HCT116 (cell line): ENCODE results near the gene CHST11. TPM values are rescaled to one million over a fixed set of nuclear protein-coding genes. Genes with fewer than 3 reads are reported as not detected.

Experiments
- ATAC-seq: fragments of 200-7000 bp; cut with Tn5 transposase; 2 replicates; pipeline ENCODE4 v1.9.1; 2020; ENCODE audit warnings: mild to moderate bottlenecking, moderate library complexity
- BruUV-seq: library from RNA; stranded (reverse); fragments of 400-500 nt; replicated peaks from 2 replicates; lab custom pipeline; 2021; lab: Mats Ljungman, UMichigan
- CTCF ChIA-PET: fragments of 300-600 bp; sonication (Branson Sonifier 250); formaldehyde crosslinking; loops from one replicate; lab custom pipeline; 2021; ENCODE audit warnings: antibody characterized with exemption; lab: Charles Lee
- POLR2A ChIA-PET: fragments of 300-600, 350-600 bp; sonication (Branson Sonifier 250); formaldehyde crosslinking; loops from one replicate; lab custom pipeline; 2021; ENCODE audit warnings: antibody characterized with exemption; lab: Charles Lee
- RAD21 ChIA-PET, 2 experiments: fragments of 300-600 bp; sonication (Branson Sonifier 250); formaldehyde crosslinking; loops; one replicate each; lab custom pipeline; 2023; ENCODE audit warnings: low total read pairs in 2 of 2; ENCODE audit not compliant: uncharacterized antibody in 2 of 2, unreplicated experiment in 2 of 2, low non-redundant PET in 1 of 2; lab: Charles Lee
- DNase-seq: peaks from one replicate; pipeline ENCODE4 v3.0.0-alpha.2; 2010; ENCODE audit warnings: low read depth, low spot score
- H2AFZ ChIP-seq: fragments of 200-600 bp; shearing (Covaris generic), sonication (generic); 2 replicates; pipeline ENCODE4 v1.6.1; 2017; ENCODE audit warnings: low read depth, mixed run types, mixed read lengths, antibody characterized with exemption, low read length; ENCODE audit not compliant: poor library complexity, severe bottlenecking
- H3K27ac ChIP-seq: 2 replicates; pipeline ENCODE4 v1.5.1; 2012; ENCODE audit warnings: low read depth, low read length
- H3K27me3 ChIP-seq: fragments of 200-600 bp; sonication (generic); 2 replicates; pipeline ENCODE4 v1.6.1; 2016; ENCODE audit warnings: mixed run types, low read length, mixed read lengths; ENCODE audit not compliant: insufficient read depth
- H3K36me3 ChIP-seq, 2 experiments: fragments of 200-500 bp in 1 of 2; fragments of 200-600 bp in 1 of 2; sonication (Bioruptor generic) in 1 of 2; sonication (generic) in 1 of 2; 2 replicates each; pipeline versions ENCODE4 v1.5.1 to v1.6.1; 2014 to 2016; ENCODE audit warnings: low read length in 2 of 2, inconsistent platforms in 1 of 2, mixed read lengths in 1 of 2, mixed run types in 1 of 2; ENCODE audit not compliant: insufficient read depth in 2 of 2, control insufficient read depth in 1 of 2
- H3K4me1 ChIP-seq, 2 experiments: fragments of 200-600 bp in 1 of 2; sonication (generic) in 1 of 2; 2 replicates each; pipeline versions ENCODE4 v1.5.1 to v1.6.1; 2012 to 2017; ENCODE audit warnings: low read length in 2 of 2, inconsistent platforms in 1 of 2, mild to moderate bottlenecking in 1 of 2, mixed read lengths in 1 of 2, mixed run types in 1 of 2, moderate library complexity in 1 of 2; ENCODE audit not compliant: insufficient read depth in 2 of 2, control insufficient read depth in 1 of 2
- H3K4me2 ChIP-seq: fragments of 200-600 bp; sonication (generic); 2 replicates; pipeline ENCODE4 v1.6.1; 2017; ENCODE audit warnings: mixed run types, low read length, mixed read lengths
- H3K4me3 ChIP-seq, 2 experiments: fragments of 200-600 bp in 1 of 2; sonication (generic) in 1 of 2; replicated peaks in 1 of 2; 2 replicates each; pipeline ENCODE4 v1.5.1; 2011 to 2016; ENCODE audit warnings: low read length in 2 of 2, control low read depth in 1 of 2, low read depth in 1 of 2, mild to moderate bottlenecking in 1 of 2, mixed read lengths in 1 of 2, mixed run types in 1 of 2
- H3K79me2 ChIP-seq: fragments of 200-600 bp; sonication (generic); 2 replicates; pipeline ENCODE4 v1.6.1; 2017; ENCODE audit warnings: mild to moderate bottlenecking, mixed run types, low read length, moderate library complexity, mixed read lengths; ENCODE audit not compliant: insufficient read depth
- H3K9ac ChIP-seq: fragments of 200-600 bp; sonication (generic); 2 replicates; pipeline ENCODE4 v1.6.1; 2016; ENCODE audit warnings: low read length, mixed read lengths
- H3K9me2 ChIP-seq: fragments of 200-600 bp; sonication (generic), shearing (Covaris generic); 2 replicates; pipeline ENCODE4 v1.6.1; 2017; ENCODE audit warnings: mixed run types, mild to moderate bottlenecking, moderate library complexity; ENCODE audit not compliant: insufficient read depth
- H3K9me3 ChIP-seq, 2 experiments: fragments of 200-500 bp in 1 of 2; fragments of 200-600 bp in 1 of 2; sonication (Bioruptor generic) in 1 of 2; sonication (generic) in 1 of 2; 2 replicates each; pipeline ENCODE4 v1.6.1; 2014 to 2017; ENCODE audit warnings: low read length in 2 of 2, mixed read lengths in 2 of 2, inconsistent platforms in 1 of 2, low read depth in 1 of 2, mild to moderate bottlenecking in 1 of 2, mixed run types in 1 of 2, moderate library complexity in 1 of 2; ENCODE audit not compliant: control insufficient read depth in 1 of 2, insufficient read depth in 1 of 2
- H4K20me1 ChIP-seq: fragments of 200-600 bp; sonication (generic), shearing (Covaris generic); 2 replicates; pipeline ENCODE4 v1.6.1; 2017; ENCODE audit warnings: mixed run types, mild to moderate bottlenecking, moderate library complexity; ENCODE audit not compliant: insufficient read depth
- CBX3 ChIP-seq: IDR thresholded peaks from 2 replicates; pipeline ENCODE4 v1.6.1; 2012; ENCODE audit warnings: low read depth
- CEBPB ChIP-seq: IDR thresholded peaks from 2 replicates; pipeline ENCODE4 v1.6.1; 2012; ENCODE audit warnings: low read depth
- EGR1 ChIP-seq: IDR thresholded peaks from 2 replicates; pipeline ENCODE4 v1.6.1; 2012; ENCODE audit warnings: low read depth
- ELF1 ChIP-seq: IDR thresholded peaks from 2 replicates; pipeline ENCODE4 v1.6.1; 2012; ENCODE audit warnings: low read depth, borderline replicate concordance
- EZH2 ChIP-seq: fragments of 200-600 bp; sonication (generic); IDR thresholded peaks from 2 replicates; pipeline ENCODE4 v1.6.1; 2017; ENCODE audit warnings: antibody characterized with exemption, mixed run types
- EZH2phosphoT487 ChIP-seq: fragments of 200-600 bp; IDR thresholded peaks from 2 replicates; pipeline ENCODE4 v1.6.1; 2018; ENCODE audit warnings: antibody characterized with exemption, borderline replicate concordance
- FOSL1 ChIP-seq: IDR thresholded peaks from 2 replicates; pipeline ENCODE4 v1.6.1; 2012; ENCODE audit warnings: low read depth
- MAX ChIP-seq: IDR thresholded peaks from 2 replicates; pipeline ENCODE4 v1.6.1; 2012
- POLR2A ChIP-seq: IDR thresholded peaks from 2 replicates; pipeline ENCODE4 v1.7.0; 2011; ENCODE audit warnings: borderline replicate concordance; ENCODE audit not compliant: insufficient read depth, insufficient read length; ENCODE audit errors: extremely low read depth
- POLR2AphosphoS5 ChIP-seq: IDR thresholded peaks from 2 replicates; pipeline ENCODE4 v1.6.1; 2011; ENCODE audit warnings: mild to moderate bottlenecking, low read depth, low read length, moderate library complexity
- RAD21 ChIP-seq: IDR thresholded peaks from 2 replicates; pipeline ENCODE4 v1.6.1; 2012; ENCODE audit warnings: low read depth, mild to moderate bottlenecking
- SIN3A ChIP-seq: IDR thresholded peaks from 2 replicates; pipeline ENCODE4 v1.6.1; 2012; ENCODE audit warnings: low read depth
- SP1 ChIP-seq: IDR thresholded peaks from 2 replicates; pipeline ENCODE4 v1.6.1; 2012; ENCODE audit warnings: low read depth
- TCF7L2 ChIP-seq: IDR thresholded peaks from 2 replicates; pipeline ENCODE4 v1.7.0; 2011; ENCODE audit warnings: borderline replicate concordance, inconsistent platforms; ENCODE audit not compliant: insufficient read depth, insufficient read length; ENCODE audit errors: extremely low read depth
- YY1 ChIP-seq: IDR thresholded peaks from 2 replicates; pipeline ENCODE4 v1.6.1; 2011; ENCODE audit warnings: low read length, low read depth, moderate library complexity, mild to moderate bottlenecking; ENCODE audit not compliant: insufficient replicate concordance; ENCODE audit errors: extremely low read depth
- ZBTB33 ChIP-seq: IDR thresholded peaks from 2 replicates; pipeline ENCODE4 v1.6.1; 2011; ENCODE audit warnings: mild to moderate bottlenecking, low read length, moderate library complexity; ENCODE audit not compliant: insufficient replicate concordance; ENCODE audit errors: extremely low read depth
- ZNF274 ChIP-seq: fragments of 200-500 bp; sonication (Bioruptor generic); IDR thresholded peaks from 2 replicates; pipeline ENCODE4 v1.6.1; 2014; ENCODE audit warnings: mild to moderate bottlenecking, low read depth, low read length, inconsistent platforms
- intact Hi-C: fragments of 100-400 bp; cut with micrococcal nuclease; formaldehyde crosslinking; loops from 2 replicates; pipeline ENCODE4 v1.10.0; 2022
- total RNA-seq: library from RNA; stranded (reverse); gene quantifications from one replicate; pipeline ENCODE4 v1.2.1, GENCODE V29; 2021; ENCODE audit not compliant: unreplicated experiment
- TF ChIP-seq, protein P1 (sequence below): IDR thresholded peaks from 2 replicates; pipeline ENCODE4 v1.6.1; 2012; ENCODE audit warnings: low read depth
- TF ChIP-seq, protein P2 (sequence below), 3 experiments: fragments of 200-600 bp in 1 of 3; sonication (generic) in 1 of 3; IDR thresholded peaks in 2 of 3; conservative IDR thresholded peaks in 1 of 3; 2 replicates each; pipeline ENCODE4 v1.5.1; 2012 to 2017; ENCODE audit warnings: low read depth in 2 of 3, low read length in 2 of 3, antibody characterized with exemption in 1 of 3, borderline replicate concordance in 1 of 3, control low read depth in 1 of 3, mild to moderate bottlenecking in 1 of 3, mixed read lengths in 1 of 3, mixed run types in 1 of 3, moderate library complexity in 1 of 3; ENCODE audit not compliant: insufficient read depth in 1 of 3
- TF ChIP-seq, protein P3 (sequence below): IDR thresholded peaks from 2 replicates; pipeline ENCODE4 v1.6.1; 2012

The CHST11 gene
- total RNA-seq, 1 experiment from 2014 or later: 10.1 TPM

DNA sequence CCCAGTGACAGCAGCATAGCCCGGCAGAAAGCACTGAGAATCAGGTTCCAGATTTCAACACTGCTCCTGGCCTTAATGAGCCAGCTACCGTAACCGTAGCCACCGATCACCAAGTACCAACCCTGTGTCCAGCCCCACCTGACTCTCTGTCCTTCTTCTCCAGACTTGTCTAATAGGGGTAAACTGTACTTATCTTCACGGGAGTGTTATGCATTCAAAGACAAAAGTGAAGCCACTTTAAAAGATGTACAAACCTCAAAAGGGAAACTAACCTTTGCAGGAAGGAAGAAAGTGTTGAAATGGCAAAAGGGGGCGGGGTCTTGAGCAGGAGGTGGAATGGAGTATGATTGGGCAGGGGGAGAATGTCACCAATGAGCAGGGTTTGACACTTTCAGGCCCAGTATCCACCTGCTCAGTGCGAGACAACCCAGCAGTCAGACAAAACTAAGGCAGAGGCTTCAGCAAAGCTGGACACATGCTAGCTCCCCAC lies 226.1 kb downstream of the CHST11 start:
- no peak for ATAC-seq
- CTCF ChIA-PET: no interaction called here
- POLR2A ChIA-PET: no interaction called here

More for the DNA sequence above, 226.1 kb downstream of the CHST11 start:
- RAD21 ChIA-PET: no interaction called here
- BruUV-seq: no TSS peak
- no peak overlapping the region for H3K9ac ChIP-seq
- peaks cover 9 to 17% of the 10 kb centered on the region in 2 experiments; a peak in 3 of 4 replicates for H3K4me1 ChIP-seq
- no peak for DNase-seq
- intact Hi-C loops: no loop called here
- no peaks in the 10 kb centered on the region for H3K36me3 ChIP-seq
- no peak overlapping the region for H3K27ac ChIP-seq
- no peak overlapping the region for H3K4me3 ChIP-seq
- no peaks in the 10 kb centered on the region for H3K27me3 ChIP-seq
- no peak overlapping the region for H2AFZ ChIP-seq
- no peaks in the 10 kb centered on the region for H3K79me2 ChIP-seq
- H3K4me2 ChIP-seq: no peak overlapping the region
- H3K9me3 ChIP-seq: no peaks in the 10 kb centered on the region
- H3K9me2 ChIP-seq: no peaks in the 10 kb centered on the region
- no peaks in the 10 kb centered on the region for H4K20me1 ChIP-seq
- no peak for TF ChIP-seq EGR1
- no peak for TF ChIP-seq ZNF274
- TF ChIP-seq CEBPB: no peak
- no peak for TF ChIP-seq CBX3
- no peak for TF ChIP-seq FOSL1
- TF ChIP-seq ZBTB33: no peak
- TF ChIP-seq, protein P1, sequence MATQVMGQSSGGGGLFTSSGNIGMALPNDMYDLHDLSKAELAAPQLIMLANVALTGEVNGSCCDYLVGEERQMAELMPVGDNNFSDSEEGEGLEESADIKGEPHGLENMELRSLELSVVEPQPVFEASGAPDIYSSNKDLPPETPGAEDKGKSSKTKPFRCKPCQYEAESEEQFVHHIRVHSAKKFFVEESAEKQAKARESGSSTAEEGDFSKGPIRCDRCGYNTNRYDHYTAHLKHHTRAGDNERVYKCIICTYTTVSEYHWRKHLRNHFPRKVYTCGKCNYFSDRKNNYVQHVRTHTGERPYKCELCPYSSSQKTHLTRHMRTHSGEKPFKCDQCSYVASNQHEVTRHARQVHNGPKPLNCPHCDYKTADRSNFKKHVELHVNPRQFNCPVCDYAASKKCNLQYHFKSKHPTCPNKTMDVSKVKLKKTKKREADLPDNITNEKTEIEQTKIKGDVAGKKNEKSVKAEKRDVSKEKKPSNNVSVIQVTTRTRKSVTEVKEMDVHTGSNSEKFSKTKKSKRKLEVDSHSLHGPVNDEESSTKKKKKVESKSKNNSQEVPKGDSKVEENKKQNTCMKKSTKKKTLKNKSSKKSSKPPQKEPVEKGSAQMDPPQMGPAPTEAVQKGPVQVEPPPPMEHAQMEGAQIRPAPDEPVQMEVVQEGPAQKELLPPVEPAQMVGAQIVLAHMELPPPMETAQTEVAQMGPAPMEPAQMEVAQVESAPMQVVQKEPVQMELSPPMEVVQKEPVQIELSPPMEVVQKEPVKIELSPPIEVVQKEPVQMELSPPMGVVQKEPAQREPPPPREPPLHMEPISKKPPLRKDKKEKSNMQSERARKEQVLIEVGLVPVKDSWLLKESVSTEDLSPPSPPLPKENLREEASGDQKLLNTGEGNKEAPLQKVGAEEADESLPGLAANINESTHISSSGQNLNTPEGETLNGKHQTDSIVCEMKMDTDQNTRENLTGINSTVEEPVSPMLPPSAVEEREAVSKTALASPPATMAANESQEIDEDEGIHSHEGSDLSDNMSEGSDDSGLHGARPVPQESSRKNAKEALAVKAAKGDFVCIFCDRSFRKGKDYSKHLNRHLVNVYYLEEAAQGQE: no peak
- TF ChIP-seq RAD21: no peak
- TF ChIP-seq, protein P2, sequence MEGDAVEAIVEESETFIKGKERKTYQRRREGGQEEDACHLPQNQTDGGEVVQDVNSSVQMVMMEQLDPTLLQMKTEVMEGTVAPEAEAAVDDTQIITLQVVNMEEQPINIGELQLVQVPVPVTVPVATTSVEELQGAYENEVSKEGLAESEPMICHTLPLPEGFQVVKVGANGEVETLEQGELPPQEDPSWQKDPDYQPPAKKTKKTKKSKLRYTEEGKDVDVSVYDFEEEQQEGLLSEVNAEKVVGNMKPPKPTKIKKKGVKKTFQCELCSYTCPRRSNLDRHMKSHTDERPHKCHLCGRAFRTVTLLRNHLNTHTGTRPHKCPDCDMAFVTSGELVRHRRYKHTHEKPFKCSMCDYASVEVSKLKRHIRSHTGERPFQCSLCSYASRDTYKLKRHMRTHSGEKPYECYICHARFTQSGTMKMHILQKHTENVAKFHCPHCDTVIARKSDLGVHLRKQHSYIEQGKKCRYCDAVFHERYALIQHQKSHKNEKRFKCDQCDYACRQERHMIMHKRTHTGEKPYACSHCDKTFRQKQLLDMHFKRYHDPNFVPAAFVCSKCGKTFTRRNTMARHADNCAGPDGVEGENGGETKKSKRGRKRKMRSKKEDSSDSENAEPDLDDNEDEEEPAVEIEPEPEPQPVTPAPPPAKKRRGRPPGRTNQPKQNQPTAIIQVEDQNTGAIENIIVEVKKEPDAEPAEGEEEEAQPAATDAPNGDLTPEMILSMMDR (IDR thresholded peaks at IDR 0.05 in 2 of 3, conservative IDR thresholded peaks at IDR 0.05 in 1 of 3; ENCODE audit: borderline replicate concordance in 1 of 3, insufficient read depth in 1 of 3, low read depth in 2 of 3, low read length in 2 of 3): no peak
- no peak for TF ChIP-seq SP1
- TF ChIP-seq, protein P3, sequence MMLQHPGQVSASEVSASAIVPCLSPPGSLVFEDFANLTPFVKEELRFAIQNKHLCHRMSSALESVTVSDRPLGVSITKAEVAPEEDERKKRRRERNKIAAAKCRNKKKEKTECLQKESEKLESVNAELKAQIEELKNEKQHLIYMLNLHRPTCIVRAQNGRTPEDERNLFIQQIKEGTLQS: no peak
- TF ChIP-seq ELF1: no peak
- TF ChIP-seq MAX: no peak
- no peak for TF ChIP-seq EZH2
- TF ChIP-seq YY1: no peak
- no peak for TF ChIP-seq POLR2AphosphoS5
- TF ChIP-seq POLR2A: no peak
- TF ChIP-seq EZH2phosphoT487: no peak
- TF ChIP-seq TCF7L2: no peak
- no peak for TF ChIP-seq SIN3A
